K562 (cell line): ENCODE results near the gene SMIM41. TPM values are rescaled to one million over a fixed set of nuclear protein-coding genes. Genes with fewer than 3 reads are reported as not detected.

ENCODE experiments used
- ATAC-seq: fragments of 200-7000 bp; cut with Tn5 transposase; 3 replicates; pipeline ENCODE4 v1.9.1; 2020; ENCODE audit warnings: moderate library complexity
- BruUV-seq: library from RNA; stranded (reverse); fragments of 400-500 nt; replicated peaks from 2 replicates; lab custom pipeline; 2021; lab: Mats Ljungman, UMichigan
- CTCF ChIA-PET: fragments of 300-600 bp; formaldehyde crosslinking; extraction: SDS; loops from one replicate; lab custom pipeline; 2021; ENCODE audit warnings: low intra/inter-chr PET ratio; lab: Yijun Ruan, JAX
- POLR2A ChIA-PET: fragments of 300-600, 350-650 bp; sonication (Branson Sonifier 250); formaldehyde crosslinking; extraction: SDS; loops from one replicate; lab custom pipeline; 2021; ENCODE audit warnings: antibody characterized with exemption, inconsistent platforms; lab: Yijun Ruan, JAX
- DNase-seq, 4 experiments: peaks; one replicate each; pipeline versions ENCODE4 v3.0.0 to v3.0.0-alpha.2; 2011 to 2018; ENCODE audit warnings: low spot score in 3 of 4, mixed read lengths in 3 of 4; ENCODE audit errors: extremely low read depth in 1 of 4
- FAIRE-seq: peaks from 2 replicates; lab custom pipeline; 2011; peaks lifted over from hg19 to GRCh38; lab: Jason Lieb, UNC
- H2AFZ ChIP-seq: 2 replicates; pipeline ENCODE4 v1.6.0; 2011; ENCODE audit warnings: low read depth, low read length, control low read depth, inconsistent platforms
- H3K27ac ChIP-seq: fragments of 200-600 bp; 3 replicates; pipeline ENCODE4 v1.8.0; 2011; ENCODE audit warnings: low read depth, mild to moderate bottlenecking, control low read depth, inconsistent platforms, low read length, moderate library complexity, mixed read lengths; ENCODE audit errors: extremely low read depth
- H3K27me3 ChIP-seq, 2 experiments: fragments of 300-600 bp in 1 of 2; 2 replicates in 1 of 2; 3 replicates in 1 of 2; pipeline versions ENCODE4 v1.6.0 to v1.8.0; 2011; ENCODE audit warnings: inconsistent platforms in 2 of 2, low read length in 2 of 2, mild to moderate bottlenecking in 1 of 2, mixed read lengths in 1 of 2, moderate library complexity in 1 of 2; ENCODE audit not compliant: control insufficient read depth in 2 of 2, insufficient read depth in 2 of 2
- H3K36me3 ChIP-seq: fragments of 300-600 bp; 3 replicates; pipeline ENCODE4 v1.8.0; 2011; ENCODE audit warnings: mild to moderate bottlenecking, low read length, inconsistent platforms; ENCODE audit not compliant: control insufficient read depth, insufficient read depth
- H3K4me1 ChIP-seq, 2 experiments: fragments of 200-600 bp in 1 of 2; replicated peaks in 1 of 2; 2 replicates in 1 of 2; 3 replicates in 1 of 2; pipeline versions ENCODE4 v1.5.1 to v1.8.0; 2011; ENCODE audit warnings: inconsistent platforms in 2 of 2, low read length in 2 of 2, mild to moderate bottlenecking in 1 of 2, mixed read lengths in 1 of 2, moderate library complexity in 1 of 2; ENCODE audit not compliant: control insufficient read depth in 2 of 2, insufficient read depth in 2 of 2
- H3K4me2 ChIP-seq: 2 replicates; pipeline ENCODE4 v1.6.1; 2011; ENCODE audit warnings: low read length, control low read depth, inconsistent platforms, mixed read lengths; ENCODE audit not compliant: insufficient read depth
- H3K4me3 ChIP-seq: fragments of 200-600 bp; sonication (generic), shearing (Covaris generic); 2 replicates; pipeline ENCODE4 v1.5.1; 2016; ENCODE audit warnings: control low read depth, inconsistent platforms
- H3K79me2 ChIP-seq: fragments of 200-600 bp; 3 replicates; pipeline ENCODE4 v1.8.0; 2011; ENCODE audit warnings: low read length, inconsistent platforms; ENCODE audit not compliant: control insufficient read depth, insufficient read depth
- H3K9ac ChIP-seq, 2 experiments: 2 replicates each; pipeline versions ENCODE4 v1.6.0 to v1.6.1; 2011; ENCODE audit warnings: low read depth in 2 of 2, low read length in 2 of 2, control low read depth in 1 of 2, inconsistent platforms in 1 of 2, mild to moderate bottlenecking in 1 of 2, mixed read lengths in 1 of 2; ENCODE audit not compliant: insufficient read depth in 1 of 2
- H3K9me1 ChIP-seq: one replicate; pipeline ENCODE4 v1.6.0; 2011; ENCODE audit warnings: inconsistent platforms, mild to moderate bottlenecking, low read length, moderate library complexity; ENCODE audit not compliant: control insufficient read depth, insufficient read depth
- H3K9me3 ChIP-seq: replicated peaks from 2 replicates; pipeline ENCODE4 v1.5.1; 2011; ENCODE audit warnings: low read depth, low read length, inconsistent platforms; ENCODE audit not compliant: control insufficient read depth, insufficient read depth
- H4K20me1 ChIP-seq: replicated peaks from 2 replicates; pipeline ENCODE4 v1.6.1; 2011; ENCODE audit warnings: low read length, inconsistent platforms, mixed read lengths; ENCODE audit not compliant: control insufficient read depth, insufficient read depth
- EP300 ChIP-seq: IDR thresholded peaks from 2 replicates; pipeline ENCODE4 v1.6.1; 2012; ENCODE audit warnings: low read length, improper control_type of control experiment
- ZBTB33 ChIP-seq: sonication (generic); formaldehyde crosslinking; IDR thresholded peaks from 2 replicates; pipeline ENCODE4 v1.8.1; 2023; ENCODE audit warnings: mild to moderate bottlenecking, missing genetic modification reagents
- WGBS: fragments of 100-300 bp; shearing (Covaris generic); methylation state at CpG from one replicate; pipeline ENCODE4 v1.1.6; 2016; ENCODE audit warnings: low coverage, mixed read lengths; ENCODE audit not compliant: insufficient coverage; ENCODE audit errors: missing lambda C conversion rate; 5-methylcytosine and 5-hydroxymethylcytosine counted together
- in situ Hi-C: fragments of 300-500 bp; cut with MboI; formaldehyde crosslinking; loops from 4 replicates; pipeline ENCODE4 v1.15.0; 2018; ENCODE audit warnings: inconsistent platforms, mixed read lengths
- intact Hi-C: fragments of 100-400 bp; cut with micrococcal nuclease; formaldehyde crosslinking; loops from 2 replicates; pipeline ENCODE4 v1.14.2; 2022
- polyA plus RNA-seq, 8 experiments: library from polyadenylated mRNA; depleted of rRNA in 4 of 8; stranded (reverse) in 5 of 8; unstranded in 3 of 8; fragments of >200 nt; fragmentation: Nextera tagmentation in 2 of 8; fragmentation: Illumina TruSeq in 1 of 8; extraction: Ambion mirVana in 2 of 8; extraction: Trizol in 1 of 8; gene quantifications; 2 replicates each; pipeline versions ENCODE4 v1.2.1 to v1.2.3, GENCODE V29; 2011 to 2014; ENCODE audit warnings: inconsistent platforms in 1 of 8, missing spikeins in 1 of 8
- total RNA-seq, 7 experiments: library from RNA; depleted of rRNA in 6 of 7; stranded (reverse); fragments of >200 nt in 6 of 7; fragmentation: Illumina TruSeq in 2 of 7; extraction: Trizol in 2 of 7; gene quantifications; 2 replicates each; pipeline versions ENCODE4 v1.2.1 to v1.2.3, GENCODE V29; 2011 to 2021; ENCODE audit warnings: low replicate concordance in 1 of 7

Gene SMIM41
- total and polyA plus RNA-seq, 9 of the 15 experiments (the other 6 are each of a cell fraction or from before 2014, with no cell fraction given) = not detected

GRCh38 chr12:52073531-52074381 is 5.7 kb upstream of the SMIM41 start:
- Histone ChIP-seq H2AFZ (no peak overlapping the region), H3K9ac (peak overlapping the region in 1 of 2 experiments; percentile 54; a peak in 1 of 4 replicates), H3K4me1 (peaks cover 9 to 16% of the 10 kb centered on the region in 2 experiments), H3K9me3 (no peaks in the 10 kb centered on the region), H3K4me2 (no peak overlapping the region), H4K20me1 (peaks cover 20% of the 10 kb centered on the region), H3K79me2 (peaks cover 39% of the 10 kb centered on the region), H3K27ac (no peak overlapping the region; the same call in 2 of the 3 replicates), H3K9me1 (no peaks in the 10 kb centered on the region), H3K36me3 (peaks cover 62% of the 10 kb centered on the region), H3K4me3 (no peak overlapping the region), H3K27me3 (no peaks in the 10 kb centered on the region; a peak in 1 of 5 replicates)
- WGBS = 85% methylated on average over 21 of the region's 23 CpGs
- intact Hi-C loops = no loop called here
- ChIA-PET POLR2A (no interaction called here), CTCF (no interaction called here)
- ATAC-seq (no peak), FAIRE-seq (no peak), DNase-seq (no peak)
- peak; percentile 64; the same call in 1 of the 2 replicates for TF ChIP-seq ZBTB33 (CRISPR knock-in tag)
- TF ChIP-seq EP300 = no peak
- in situ Hi-C loops = no loop called here
- BruUV-seq = no TSS peak
